OCI-LY3 (cell line): Measurements from ENCODE around the gene FCN1.

Source experiments
- H2AFZ ChIP-seq: fragments of 200-600, 300-600 bp; shearing (Covaris generic); 2 replicates; pipeline ENCODE4 v1.6.0; 2014; ENCODE audit warnings: antibody characterized with exemption, low read depth, low read length
- H3K27ac ChIP-seq: fragments of 200-600, 300-600 bp; sonication (generic); 2 replicates; pipeline ENCODE4 v1.5.1; 2014; ENCODE audit warnings: mild to moderate bottlenecking, low read length, moderate library complexity, mixed read lengths
- H3K27me3 ChIP-seq: fragments of 200-600, 300-600 bp; sonication (generic); 2 replicates; pipeline ENCODE4 v1.6.1; 2014; ENCODE audit warnings: low read depth, low read length, mixed read lengths
- H3K36me3 ChIP-seq: fragments of 200-600, 300-600 bp; sonication (generic); replicated peaks from 2 replicates; pipeline ENCODE3; 2014; ENCODE audit warnings: low read depth, low read length, mixed read lengths
- H3K4me1 ChIP-seq: fragments of 300-600, 200-600 bp; sonication (generic); 2 replicates; pipeline ENCODE4 v1.6.1; 2014; ENCODE audit warnings: low read length, mixed read lengths
- H3K4me2 ChIP-seq: fragments of 200-600, 300-600 bp; sonication (generic); 2 replicates; pipeline ENCODE4 v1.6.1; 2014; ENCODE audit warnings: low read length, mixed read lengths
- H3K4me3 ChIP-seq: fragments of 300-600, 200-600 bp; sonication (generic); 2 replicates; pipeline ENCODE4 v1.5.1; 2014; ENCODE audit warnings: antibody characterized with exemption, mild to moderate bottlenecking, low read length, moderate library complexity
- H3K79me2 ChIP-seq: fragments of 300-600, 200-600 bp; shearing (Covaris generic); 2 replicates; pipeline ENCODE4 v1.6.1; 2014; ENCODE audit warnings: mild to moderate bottlenecking, low read length, mixed read lengths
- H3K9ac ChIP-seq: fragments of 300-600, 200-600 bp; shearing (Covaris generic); 2 replicates; pipeline ENCODE4 v1.6.0; 2014; ENCODE audit warnings: mild to moderate bottlenecking, low read length, moderate library complexity
- H3K9me3 ChIP-seq: fragments of 200-600, 300-600 bp; shearing (Covaris generic); 2 replicates; pipeline ENCODE4 v1.6.1; 2014; ENCODE audit warnings: low read length, mixed read lengths; ENCODE audit not compliant: insufficient read depth
- H4K20me1 ChIP-seq: fragments of 200-600, 300-600 bp; sonication (generic); 2 replicates; pipeline ENCODE4 v1.6.1; 2016; ENCODE audit warnings: low read length, mixed read lengths; ENCODE audit not compliant: insufficient read depth
- CTCF ChIP-seq: fragments of 200-600, 300-600 bp; sonication (generic); IDR thresholded peaks from 2 replicates; pipeline ENCODE4 v1.5.1; 2014; ENCODE audit warnings: antibody characterized with exemption, low read length, low read depth
- EZH2phosphoT487 ChIP-seq: fragments of 200-600 bp; shearing (Covaris generic); IDR thresholded peaks from 2 replicates; pipeline ENCODE4 v1.6.1; 2018; ENCODE audit warnings: antibody characterized with exemption, mixed run types, low read depth

FCN1 gene

GRCh38 chr9:134947265-134947955 is 29.7 kb upstream of the FCN1 start:
- Histone ChIP-seq H3K9ac (no peak overlapping the region), H4K20me1 (no peaks in the 10 kb centered on the region)

GRCh38 chr9:134946663-134947062 is 29.0 kb upstream of the FCN1 start:
- Histone ChIP-seq H3K4me3 (no peak overlapping the region), H3K27me3 (no peaks in the 10 kb centered on the region), H3K27ac (no peak overlapping the region)

More at GRCh38 chr9:134947265-134947955, 29.7 kb upstream of the FCN1 start:
- peaks cover 4% of the 10 kb centered on the region; the same call in 1 of the 2 replicates for H3K9me3 ChIP-seq
- no peak overlapping the region for H3K4me2 ChIP-seq
- no peaks in the 10 kb centered on the region for H3K36me3 ChIP-seq
- no peaks in the 10 kb centered on the region for H3K79me2 ChIP-seq
- 0 out of 2 replicates have a peak, but pooled peaks cover 3% of the 10 kb centered on the region for H3K27me3 ChIP-seq
- no peak overlapping the region for H3K4me3 ChIP-seq
- no peak overlapping the region for H3K27ac ChIP-seq
- H2AFZ ChIP-seq: no peak overlapping the region
- TF ChIP-seq EZH2phosphoT487 (no peak), CTCF (no peak)
- H3K4me1 ChIP-seq: no peaks in the 10 kb centered on the region

GRCh38 chr9:134945509-134946275 is 28.0 kb upstream of the FCN1 start:
- Histone ChIP-seq H3K4me2 (no peak overlapping the region), H3K9me3 (no peaks in the 10 kb centered on the region), H3K27me3 (no peaks in the 10 kb centered on the region), H3K9ac (no peak overlapping the region), H3K79me2 (no peaks in the 10 kb centered on the region), H3K36me3 (no peaks in the 10 kb centered on the region), H3K4me3 (no peak overlapping the region), H2AFZ (no peak overlapping the region), H3K4me1 (no peaks in the 10 kb centered on the region), H3K27ac (no peak overlapping the region), H4K20me1 (no peaks in the 10 kb centered on the region)
- no peak for TF ChIP-seq CTCF
- TF ChIP-seq EZH2phosphoT487: no peak

More at GRCh38 chr9:134946663-134947062, 29.0 kb upstream of the FCN1 start:
- Histone ChIP-seq H3K4me1 (no peaks in the 10 kb centered on the region), H3K36me3 (no peaks in the 10 kb centered on the region), H3K79me2 (no peaks in the 10 kb centered on the region), H3K9ac (no peak overlapping the region), H2AFZ (no peak overlapping the region), H3K9me3 (no peaks in the 10 kb centered on the region), H3K4me2 (no peak overlapping the region), H4K20me1 (no peaks in the 10 kb centered on the region)
- TF ChIP-seq EZH2phosphoT487 (no peak), CTCF (no peak)

- Histone ChIP-seq H3K27ac (no peak overlapping the region), H3K9ac (no peak overlapping the region), H3K27me3 (no peaks in the 10 kb centered on the region), H3K79me2 (no peaks in the 10 kb centered on the region), H3K4me2 (no peak overlapping the region), H4K20me1 (no peaks in the 10 kb centered on the region), H3K36me3 (no peaks in the 10 kb centered on the region), H2AFZ (no peak overlapping the region), H3K4me3 (no peak overlapping the region), H3K4me1 (no peaks in the 10 kb centered on the region), H3K9me3 (no peaks in the 10 kb centered on the region)
- TF ChIP-seq EZH2phosphoT487 (no peak), CTCF (no peak)
These were observed 27.2 kb upstream of the FCN1 start for GRCh38 chr9:134944916-134945315.
